Endometrium (tissue), 2 donors: ENCODE data around the gene TRA2A.
"Not testable (repeated sequence)": the region's sequence is repeated elsewhere in the genome, so short reads cannot be mapped to it uniquely, and the experiment has no call there.

Experiments
- FAIRE-seq: peaks from 2 replicates; lab custom pipeline; 2012; peaks lifted over from hg19 to GRCh38; lab: Jason Lieb, UNC
- donor health status: control.
- donor health status: control.

TRA2A gene

DNA sequence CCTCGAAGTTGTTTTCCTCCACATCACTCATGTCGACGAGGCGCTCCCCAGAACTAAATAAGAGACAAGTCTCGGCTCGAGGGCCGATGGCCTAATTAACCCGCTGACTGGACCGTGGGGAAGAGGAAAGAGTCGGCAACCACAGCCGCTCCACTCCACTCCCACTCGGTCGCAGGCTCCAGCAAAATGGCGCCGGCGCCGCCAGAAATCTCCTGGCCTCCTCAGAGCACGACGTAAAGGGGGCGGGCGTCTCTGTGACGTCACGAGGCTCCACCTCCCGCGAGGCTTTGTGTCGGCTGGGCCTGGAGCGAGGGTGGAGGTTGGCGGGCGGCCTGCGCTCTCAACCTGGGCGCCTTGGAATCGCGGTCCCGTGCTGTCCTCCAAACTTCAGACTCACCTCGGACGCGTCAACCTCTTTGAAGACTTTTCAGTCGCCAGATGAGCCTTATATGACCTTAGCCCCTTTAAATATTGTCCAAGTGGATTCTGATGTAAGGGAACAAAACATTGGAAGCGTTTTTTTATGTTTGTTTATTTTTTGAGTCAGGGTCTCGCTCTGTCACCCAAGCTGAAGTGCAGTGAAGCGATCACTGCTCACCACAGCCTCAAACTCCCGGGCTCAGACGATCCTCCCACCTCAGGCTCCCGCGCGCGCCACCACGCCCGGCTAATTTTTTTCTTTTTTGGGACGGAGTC is at the start of gene TRA2A:
Gene TRA2A (minus strand): TSS at position 188 of the 696 bp plus-strand sequence. CDS start 157 bp downstream, at position 31.
- peak; percentile 88 for FAIRE-seq

DNA sequence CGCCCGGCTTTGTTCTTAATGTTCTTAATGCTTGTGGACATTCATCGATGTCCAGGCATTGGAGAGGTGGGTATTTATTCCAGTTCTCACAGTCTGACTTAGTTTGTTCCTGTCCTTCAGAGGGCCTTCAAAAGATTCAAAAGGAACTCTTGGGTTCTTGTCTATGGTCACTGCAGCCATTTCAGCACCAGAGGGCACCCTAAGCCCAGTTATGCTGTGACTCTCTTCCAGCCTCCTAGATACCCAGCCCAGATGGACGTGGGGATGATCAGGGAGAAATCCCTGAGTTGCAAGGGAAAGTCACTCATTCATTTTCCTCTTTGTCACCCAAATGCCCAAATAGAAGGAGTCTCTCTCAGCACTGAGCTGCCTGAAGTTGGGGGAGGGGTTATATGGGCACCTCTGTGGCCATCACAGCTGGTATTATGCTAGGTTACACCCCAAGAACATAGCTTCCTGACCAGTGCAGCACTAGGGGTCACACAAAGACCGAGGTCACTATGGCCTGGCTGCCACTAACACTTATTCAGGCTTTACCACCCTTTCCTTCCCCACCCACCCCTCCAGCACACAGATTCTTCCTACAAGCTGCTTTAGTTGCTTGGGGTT is 38.9 kb upstream of the TRA2A start:
- FAIRE-seq: peak; percentile 29

DNA sequence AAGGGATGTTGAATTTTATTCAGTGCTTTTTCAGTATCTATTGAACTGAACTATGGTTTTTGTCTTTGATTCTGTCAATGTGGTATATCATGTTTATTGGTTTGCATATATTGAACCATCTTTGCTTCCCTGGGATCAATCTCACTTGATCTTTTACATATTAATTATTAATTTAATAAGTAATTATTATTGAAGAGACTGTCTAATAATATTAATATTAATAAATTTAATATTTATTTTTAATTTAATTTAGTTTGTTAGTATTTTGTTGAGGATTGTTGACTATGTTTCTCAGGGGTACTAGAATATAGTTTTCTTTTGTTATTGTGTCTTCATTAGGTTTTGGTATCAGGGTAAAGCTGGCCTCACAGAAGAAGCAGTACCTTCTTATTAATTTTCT is 26.5 kb upstream of the TRA2A start:
- FAIRE-seq: no peak

DNA sequence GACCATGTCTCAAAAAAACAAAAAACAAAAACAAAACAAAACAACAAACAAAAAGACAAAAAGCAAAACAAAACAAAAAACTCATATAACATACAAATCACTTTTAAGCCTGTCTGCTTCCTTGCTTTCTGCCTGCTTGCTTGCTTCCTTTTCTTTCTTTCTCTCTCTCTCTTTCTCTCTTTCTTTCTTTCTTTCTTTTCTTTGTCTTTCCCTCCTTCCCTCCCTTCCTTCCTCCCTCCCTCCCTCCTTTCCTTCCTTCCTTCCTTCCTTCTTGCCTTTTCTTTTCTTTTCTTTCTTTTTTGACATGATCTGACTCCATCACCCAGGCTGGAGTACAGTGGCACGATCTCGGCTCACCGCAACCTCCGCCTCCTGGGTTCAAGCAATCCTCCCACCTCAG is 15.9 kb upstream of the TRA2A start:
- FAIRE-seq: no peak

DNA sequence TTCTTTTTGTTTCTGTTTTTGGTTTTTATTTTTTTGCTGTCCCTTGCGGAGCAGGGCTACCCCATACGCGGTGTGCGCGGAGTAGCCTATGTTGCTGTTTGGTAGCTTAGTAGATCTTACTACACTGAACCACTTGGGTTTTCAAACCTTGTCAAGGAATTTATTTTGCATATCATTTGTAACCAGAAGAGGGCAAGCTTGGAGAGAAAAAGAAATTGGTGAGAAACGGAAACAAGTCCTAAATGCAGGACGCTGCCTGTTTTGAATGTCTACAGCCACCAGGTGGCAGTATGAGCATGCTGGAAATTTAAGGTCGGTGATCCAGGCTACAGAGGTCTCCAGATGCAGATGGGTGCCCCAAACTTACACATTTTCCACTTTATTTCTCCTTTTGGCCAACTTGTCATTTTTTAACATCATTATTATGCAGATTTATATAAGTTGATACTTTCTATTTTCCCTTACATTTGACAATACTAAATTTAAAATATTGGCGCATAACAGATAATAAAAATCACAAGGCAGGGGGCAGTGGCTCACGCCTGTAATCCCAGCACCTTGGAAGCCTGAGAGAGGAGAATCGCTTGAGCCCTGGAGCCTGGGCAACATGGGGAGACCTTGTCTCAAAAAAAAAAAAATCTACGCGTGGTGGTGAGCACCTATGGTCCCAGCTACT is 15.3 kb upstream of the TRA2A start:
- peak; percentile 90 for FAIRE-seq

DNA sequence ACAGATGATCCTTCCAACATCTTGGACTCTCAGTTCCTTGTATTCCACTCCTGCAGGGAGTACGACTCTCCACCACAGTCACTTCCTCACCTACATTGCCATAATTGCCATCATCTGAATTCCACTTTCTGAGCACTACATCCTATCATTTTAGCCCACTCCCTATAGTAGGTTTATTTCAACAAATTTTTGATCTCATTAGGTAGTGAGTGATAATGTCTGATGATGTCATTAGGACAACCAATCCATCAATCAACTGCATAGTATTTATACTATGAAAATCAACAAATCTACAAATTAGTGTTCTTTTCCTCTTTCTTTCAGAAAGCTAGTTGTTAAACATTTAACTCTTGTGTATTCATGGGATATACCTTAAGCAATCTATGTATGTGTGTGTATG is 13.7 kb upstream of the TRA2A start:
- FAIRE-seq: no peak

DNA sequence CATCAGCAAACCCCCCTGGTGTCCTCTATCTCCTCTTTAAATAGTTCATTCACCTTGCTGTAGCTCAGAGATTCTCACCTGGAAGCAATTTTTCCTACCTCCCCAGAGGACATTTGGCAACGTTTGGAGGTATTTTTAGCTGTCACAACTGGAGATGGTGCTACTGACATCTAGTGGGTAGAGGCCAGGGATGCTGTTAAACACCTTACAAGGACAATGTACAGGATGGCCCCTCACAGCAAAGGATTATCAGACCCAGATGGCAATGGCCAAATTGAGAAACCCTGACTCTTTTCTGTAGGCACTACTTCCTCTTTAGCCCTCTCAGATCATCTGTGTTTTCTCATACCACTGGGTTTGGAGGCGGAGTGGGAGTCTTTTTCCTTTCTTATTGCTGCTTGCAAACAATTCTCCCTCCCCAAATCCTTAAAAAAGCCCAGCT is 13.2 kb upstream of the TRA2A start:
- FAIRE-seq: no peak

DNA sequence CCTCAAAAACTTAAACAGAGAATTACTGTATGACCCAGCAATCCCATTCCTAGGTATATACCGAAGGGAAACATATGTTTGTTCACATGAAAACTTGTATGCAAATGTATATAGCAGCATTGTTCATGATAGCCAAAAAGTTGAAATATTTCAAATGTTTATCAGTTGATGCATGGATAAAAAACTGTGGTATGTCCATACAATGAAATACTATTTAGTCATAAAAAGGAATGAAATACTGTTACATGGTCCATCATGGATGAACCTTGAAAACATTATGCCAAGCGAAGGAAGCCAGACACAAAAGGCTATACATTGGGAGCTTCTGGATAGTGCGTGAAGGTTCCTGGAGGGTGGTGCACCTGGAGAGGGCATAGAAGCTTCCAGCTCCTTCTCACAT is 11.0 kb upstream of the TRA2A start:
- FAIRE-seq: no peak

DNA sequence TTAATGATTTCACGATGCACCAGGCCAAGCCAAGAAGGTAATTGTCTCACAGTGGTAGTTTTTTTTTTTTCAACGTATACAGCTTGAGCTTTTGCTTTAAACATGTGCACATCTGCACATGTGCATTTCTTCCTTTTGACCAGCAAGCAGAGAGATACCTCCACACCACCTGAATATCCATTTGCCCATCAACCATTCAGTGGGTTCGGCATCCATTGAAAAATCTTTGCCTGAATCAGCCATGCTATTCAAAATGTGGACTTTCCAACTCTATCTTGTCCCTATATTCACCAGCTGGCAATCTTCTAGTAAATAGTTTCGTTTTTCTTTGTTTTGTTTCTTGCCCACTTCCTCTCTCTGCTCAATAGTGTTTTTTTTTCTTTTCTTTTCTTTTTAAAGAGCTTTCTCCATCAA is 7.7 kb upstream of the TRA2A start:
- FAIRE-seq: no peak

DNA sequence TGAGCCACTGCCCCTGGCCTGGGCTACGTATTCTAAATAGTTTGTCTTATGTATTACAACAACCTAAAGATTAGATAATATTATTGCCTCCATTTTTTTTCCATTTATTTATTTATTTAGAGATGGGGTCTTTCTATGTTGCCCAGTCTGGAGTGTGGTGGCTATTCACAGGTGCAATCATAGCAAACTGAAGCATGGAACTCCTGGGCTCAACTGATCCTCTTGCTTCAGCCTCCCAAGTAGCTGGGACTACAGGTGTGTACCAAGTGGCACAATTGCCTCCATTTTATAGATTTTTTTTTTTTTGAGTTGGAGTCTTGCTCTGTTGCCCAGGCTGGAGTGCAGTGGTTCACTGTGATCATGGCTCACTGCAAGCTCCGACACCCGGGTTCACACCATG is 6.5 kb upstream of the TRA2A start:
- no peak for FAIRE-seq

DNA sequence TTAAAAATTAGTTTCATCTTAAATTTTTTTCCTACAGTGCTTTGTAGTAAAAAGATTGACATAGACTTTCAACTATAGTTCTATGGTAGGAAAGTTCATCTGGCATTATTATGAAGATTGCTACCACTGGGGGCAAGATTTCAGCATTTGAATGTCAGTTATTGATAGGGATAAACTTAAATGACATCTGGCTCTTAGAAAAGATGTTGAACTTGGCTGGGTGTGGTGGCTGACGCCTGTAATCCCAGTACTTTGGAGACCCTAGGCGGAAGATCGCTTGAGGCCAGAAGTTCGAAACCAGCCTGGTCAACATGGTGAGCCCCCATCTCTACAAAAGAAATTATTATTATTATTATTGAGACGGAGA is 1.4 kb upstream of the TRA2A start:
- FAIRE-seq: no peak

DNA sequence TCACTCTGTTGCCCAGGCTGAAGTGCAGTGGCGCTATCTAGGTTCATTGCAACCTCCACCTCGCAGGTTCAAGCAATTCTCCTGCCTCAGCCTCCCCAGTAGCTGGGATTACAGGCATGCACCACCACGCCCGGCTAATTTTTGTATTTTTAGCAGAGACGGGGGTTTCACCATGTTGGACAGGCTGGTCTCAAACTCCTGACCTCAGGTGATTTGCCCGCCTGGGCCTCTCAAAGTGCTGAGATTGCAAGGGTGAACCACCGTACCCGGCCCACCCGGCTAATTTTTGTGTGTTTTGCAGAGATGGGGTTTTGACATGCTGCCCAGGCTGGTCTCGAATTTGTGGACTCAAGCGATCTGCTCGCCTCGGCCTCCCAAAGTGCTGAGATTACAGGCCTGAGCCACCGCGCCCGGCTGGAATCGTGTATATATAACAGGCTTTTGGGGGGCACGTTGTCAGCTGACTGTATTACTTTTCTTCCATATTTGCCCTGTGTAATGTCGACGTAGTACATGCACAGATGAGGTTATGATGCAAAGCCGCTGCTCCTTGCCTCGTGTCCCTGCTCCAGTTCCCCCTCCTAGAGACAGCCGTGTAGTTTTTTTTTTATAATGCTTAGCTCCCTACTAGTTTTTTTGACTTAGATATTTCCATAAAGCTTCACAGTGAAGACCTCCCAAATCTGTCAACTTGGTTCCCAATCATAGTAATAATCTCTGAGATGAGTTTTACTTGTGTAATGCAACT is 883 bp upstream of the TRA2A start:
- no peak for FAIRE-seq

DNA sequence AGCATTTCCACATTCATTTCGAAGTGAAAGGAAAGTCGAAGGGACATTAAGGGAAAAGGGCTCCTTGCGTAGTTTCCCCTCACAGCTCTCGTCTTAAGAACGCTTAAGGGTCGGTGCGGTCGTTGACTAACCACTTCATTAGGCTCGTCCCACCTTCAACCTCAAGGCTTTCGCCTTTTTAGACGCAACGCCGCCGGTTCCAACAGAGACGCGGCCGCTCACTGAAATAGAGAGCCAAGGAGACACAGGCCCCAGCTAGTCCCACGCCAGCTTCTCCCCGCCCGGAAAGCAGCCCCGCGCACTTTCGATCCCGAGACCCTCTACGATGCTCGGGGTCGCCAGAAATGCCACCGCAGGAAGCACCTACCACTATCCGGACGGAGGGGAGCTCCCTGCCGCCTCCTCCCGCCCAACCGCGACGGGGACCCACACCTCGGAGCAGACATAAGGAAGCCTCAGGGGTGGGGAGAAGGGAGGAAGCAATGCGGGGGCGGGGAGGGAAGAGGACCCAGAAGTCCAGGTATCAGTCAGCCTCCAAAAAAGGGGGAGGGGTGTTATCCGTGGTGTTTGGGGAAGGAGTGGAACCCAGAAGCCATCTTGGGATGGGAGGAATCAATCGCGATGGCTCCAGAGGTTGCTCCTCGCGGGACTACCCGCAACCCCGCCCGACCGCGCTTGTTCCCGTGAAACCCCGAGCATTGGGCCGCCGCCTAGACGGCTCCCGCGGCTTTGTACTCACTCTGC is 559 bp downstream of the TRA2A start:
- no peak for FAIRE-seq

DNA sequence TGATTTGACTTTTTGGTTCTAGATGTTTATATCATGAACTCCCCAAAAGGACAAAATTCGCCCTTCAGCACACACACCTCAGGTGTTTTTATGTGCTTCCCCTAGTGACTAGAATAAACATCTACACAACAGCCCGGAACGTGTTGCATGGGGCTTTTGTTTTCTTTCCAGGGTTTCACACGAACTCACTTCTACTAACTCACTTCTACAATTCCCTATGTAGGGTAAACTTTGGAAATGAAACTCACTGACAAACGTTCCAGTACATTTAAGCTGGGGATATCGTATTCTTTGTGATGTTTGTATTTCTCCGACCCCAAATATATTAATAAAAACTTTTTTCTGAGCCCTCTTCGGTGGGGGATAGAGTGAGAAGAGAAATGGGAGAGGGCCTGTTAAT is 1.4 kb downstream of the TRA2A start:
- FAIRE-seq: no peak

DNA sequence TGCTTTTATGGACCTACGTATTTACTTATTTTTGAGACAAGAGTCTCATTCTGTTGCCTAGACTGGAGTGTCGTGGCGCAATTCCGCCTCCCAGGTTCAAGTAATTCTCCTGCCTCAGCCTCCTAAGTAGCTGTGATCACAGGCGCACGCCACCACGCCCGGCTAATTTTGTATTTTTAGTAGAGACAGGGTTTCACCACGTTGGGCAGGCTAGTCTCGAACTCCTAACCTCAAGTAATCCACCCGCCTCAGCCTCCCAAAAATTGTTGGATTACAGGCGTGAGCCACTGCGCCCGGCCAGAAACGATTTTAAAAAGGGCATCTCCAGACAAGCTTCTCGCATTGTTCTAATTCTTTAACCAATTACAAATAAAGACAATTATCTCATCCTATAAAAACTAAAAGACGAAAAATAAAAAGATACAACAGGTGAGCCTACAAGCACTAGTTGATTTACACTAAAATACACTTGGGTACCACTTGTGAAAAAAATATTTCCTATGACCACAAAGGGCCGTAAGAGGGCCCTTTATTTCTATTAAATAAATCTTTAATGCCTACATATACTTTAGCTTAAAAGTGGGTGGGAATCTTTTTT is 2.4 kb downstream of the TRA2A start:
- FAIRE-seq: no peak

DNA sequence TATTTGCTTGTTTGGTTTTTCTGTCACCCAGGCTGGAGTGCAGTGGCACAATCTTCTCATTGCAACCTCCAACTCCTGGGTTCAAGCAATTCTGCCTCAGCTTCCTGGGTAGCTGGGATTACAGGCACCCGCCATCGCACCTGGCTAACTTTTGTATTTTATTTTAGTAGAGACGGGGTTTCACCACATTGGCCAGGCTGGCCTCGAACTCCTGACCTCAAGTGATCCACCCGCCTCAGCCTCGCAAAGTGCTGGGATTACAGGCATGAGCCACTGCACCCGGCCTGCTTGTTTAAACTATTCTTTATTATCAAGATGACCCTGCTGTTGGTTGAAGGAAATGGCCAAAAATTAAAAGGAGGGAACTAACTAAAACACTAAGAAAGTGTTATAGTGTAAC is 6.2 kb downstream of the TRA2A start:
- not testable (repeated sequence) for FAIRE-seq

DNA sequence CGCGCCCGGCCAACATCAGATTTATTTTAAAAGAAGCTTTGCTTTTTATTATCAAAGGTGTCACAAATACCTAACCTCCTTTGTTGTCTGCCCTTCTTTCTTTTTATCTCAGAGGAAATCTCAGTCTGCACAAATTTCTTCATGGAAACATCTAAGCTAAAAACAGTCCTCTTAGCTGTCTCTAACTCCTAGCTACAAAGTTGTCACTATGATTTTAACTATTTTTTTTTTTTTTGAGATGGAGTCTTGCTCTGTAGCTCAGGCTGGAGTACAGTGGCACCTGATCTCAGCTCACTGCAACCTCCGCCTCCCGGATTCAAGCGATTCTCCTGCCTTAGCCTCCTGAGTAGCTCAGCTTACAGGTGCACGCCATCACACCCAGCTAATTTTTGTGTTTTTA is 7.3 kb downstream of the TRA2A start:
- no peak for FAIRE-seq

DNA sequence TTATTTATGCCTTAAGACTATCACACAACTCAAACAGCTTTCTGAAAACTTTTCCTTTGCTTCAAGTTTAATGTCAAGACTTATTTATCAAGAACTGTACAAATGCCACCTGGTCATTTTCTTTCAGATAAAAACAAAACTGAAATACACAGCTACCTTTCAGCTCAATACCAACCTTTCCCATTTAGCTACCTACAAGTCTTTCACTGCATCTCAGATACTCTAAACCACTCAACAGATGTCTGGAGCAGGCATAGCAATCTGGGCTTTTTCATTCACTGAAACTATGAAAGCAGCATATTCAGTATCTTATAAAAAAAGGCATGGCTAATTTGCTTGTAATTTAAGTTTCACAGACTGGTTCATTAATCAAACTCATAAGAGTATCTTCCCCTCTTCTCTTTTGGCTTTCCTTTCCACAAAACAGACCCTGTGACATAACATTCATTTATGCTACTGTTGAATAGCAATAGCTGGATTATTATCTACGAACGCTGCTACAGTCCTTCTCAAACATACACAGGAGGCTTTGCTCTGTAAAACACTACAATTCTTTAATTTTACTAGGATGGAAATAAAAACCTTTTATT is 8.2 kb downstream of the TRA2A start:
- FAIRE-seq: no peak

DNA sequence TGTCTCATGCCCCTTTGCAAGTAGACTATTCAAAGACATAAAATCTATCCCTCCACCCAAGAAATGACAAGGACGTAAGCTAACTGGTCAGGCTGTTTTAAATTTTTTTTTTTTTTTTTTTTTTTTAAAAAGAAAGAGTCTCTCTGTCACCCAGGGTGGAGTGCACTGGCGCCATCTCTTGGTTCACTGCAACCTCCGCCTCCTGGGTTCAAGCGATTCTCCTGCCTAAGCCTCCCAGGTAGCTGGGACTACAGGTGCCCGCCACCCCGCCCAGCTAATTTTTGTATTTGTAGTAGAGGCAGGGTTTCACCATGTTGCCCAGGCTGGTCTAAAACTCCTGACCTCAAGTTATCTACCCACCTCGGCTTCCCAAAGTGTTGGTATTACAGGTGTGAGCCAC is 11.2 kb downstream of the TRA2A start:
- no peak for FAIRE-seq

DNA sequence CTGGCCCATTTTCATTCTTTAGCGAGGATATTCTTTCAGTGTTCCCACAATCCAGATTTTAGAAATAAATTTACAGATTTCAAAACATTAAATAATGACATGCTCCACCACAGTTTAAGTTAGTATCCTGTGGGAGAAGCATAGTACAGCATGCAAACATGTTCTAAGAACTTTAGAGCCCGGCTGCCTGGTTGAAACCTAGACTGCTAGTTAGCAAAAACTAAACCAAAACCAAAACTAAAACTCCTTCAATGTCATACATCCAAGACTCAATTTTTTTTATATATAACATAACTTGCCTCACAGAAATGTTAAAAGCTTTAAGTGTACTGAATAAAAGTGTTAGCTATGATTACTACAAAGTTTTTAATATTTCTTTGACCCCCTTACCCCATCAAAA is 17.0 kb downstream of the TRA2A start:
- no peak for FAIRE-seq

DNA sequence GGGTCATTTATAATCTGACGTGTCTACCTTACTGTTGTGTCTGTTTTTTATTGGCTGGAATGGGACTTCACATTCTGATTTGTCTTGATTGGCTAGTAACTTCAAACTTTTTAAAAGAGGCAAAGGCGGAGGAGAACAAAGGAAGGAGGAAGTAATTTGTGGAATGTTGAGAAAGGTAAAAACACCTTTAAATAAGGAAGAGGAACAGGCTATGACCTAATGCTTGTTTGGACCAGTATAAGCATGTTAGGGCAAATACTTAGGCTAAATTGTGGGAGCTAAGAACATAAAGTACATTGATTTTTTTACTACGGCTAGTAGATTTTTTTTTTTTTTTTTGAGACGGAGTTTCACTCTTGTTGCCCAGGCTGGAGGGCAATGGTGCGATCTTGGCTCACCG is 18.0 kb downstream of the TRA2A start:
- FAIRE-seq: not testable (repeated sequence)
